Stimulated activated naive CD8-positive, alpha-beta T cell treated with anti-CD3 and anti-CD28 coated beads, Interleukin-15, amount 100 ng/mL, for 72 hours (primary cell): ENCODE measurements around the gene ERICH6B.

Experiments used
- ATAC-seq: fragments of 150-1000 bp; cut with Tn5 transposase; 2 replicates; pipeline ENCODE4 v1.10.0; 2021; ENCODE audit warnings: mild to moderate bottlenecking, moderate library complexity
- DNase-seq, 2 donors: peaks; one replicate each; pipeline ENCODE4 v3.0.0; 2021 to 2022
- H3K27ac Mint-ChIP-seq, 2 donors: one replicate each; pipeline ENCODE4 v1.8.0; 2022; ENCODE audit warnings: mild to moderate bottlenecking in 2 of 2, mixed read lengths in 2 of 2, moderate library complexity in 2 of 2
- H3K27me3 Mint-ChIP-seq: one replicate; pipeline ENCODE4 v1.8.0; 2022; ENCODE audit warnings: mixed read lengths
- H3K4me1 Mint-ChIP-seq: one replicate; pipeline ENCODE4 v1.8.0; 2022; ENCODE audit warnings: mild to moderate bottlenecking, mixed read lengths
- H3K4me3 Mint-ChIP-seq, 2 donors: one replicate each; pipeline ENCODE4 v1.8.0; 2022; ENCODE audit warnings: mild to moderate bottlenecking in 2 of 2, mixed read lengths in 2 of 2, moderate library complexity in 1 of 2
- H3K9me3 Mint-ChIP-seq, 2 donors: one replicate each; pipeline ENCODE4 v1.8.0; 2022; ENCODE audit warnings: mixed read lengths in 2 of 2

The ERICH6B gene

DNA sequence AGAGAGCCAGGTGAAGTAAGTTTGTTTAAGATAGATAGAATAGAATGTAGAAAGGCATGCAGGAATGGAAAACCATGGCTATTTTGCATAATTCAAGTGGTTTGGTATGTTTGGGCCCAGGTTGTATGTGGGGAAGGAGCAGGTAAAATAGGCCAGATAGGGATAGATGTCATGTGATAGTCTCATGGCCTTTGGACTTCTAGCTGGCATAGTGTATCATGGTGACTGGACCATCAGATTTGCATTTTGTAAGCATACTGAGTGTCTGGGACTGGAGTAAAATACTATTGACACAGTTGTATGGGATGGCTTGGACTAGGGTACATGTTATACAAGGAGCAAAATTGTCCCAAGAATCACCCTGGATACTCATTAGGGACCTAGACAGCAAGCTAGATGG lies 111.9 kb downstream of the ERICH6B start:
- Mint-ChIP-seq H3K27ac (no peak overlapping the region), H3K27me3 (no peaks in the 10 kb centered on the region), H3K9me3 (no peaks in the 10 kb centered on the region), H3K4me3 (no peak overlapping the region), H3K4me1 (peaks cover 16% of the 10 kb centered on the region)
- ATAC-seq (no peak), DNase-seq (no peak)

DNA sequence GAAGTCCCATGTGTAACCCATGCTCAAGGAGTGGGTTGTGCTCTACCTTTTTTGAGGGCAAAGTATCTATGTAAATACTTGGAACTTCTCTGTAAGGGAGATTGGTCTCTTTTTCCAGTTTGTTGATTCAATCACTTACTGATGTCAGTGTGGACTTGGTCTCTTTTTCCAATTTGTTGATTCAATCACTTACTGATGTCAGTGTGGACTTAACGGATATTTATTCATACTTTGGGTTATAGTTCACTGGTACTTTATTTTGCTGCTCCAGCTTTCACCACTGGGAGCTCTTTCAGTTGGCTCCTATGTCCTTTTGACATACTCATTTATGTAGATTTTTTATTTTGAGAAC lies 114.4 kb downstream of the ERICH6B start:
- Mint-ChIP-seq H3K27ac (peak overlapping the region; percentile 83 to 97), H3K4me3 (peak overlapping the region in 1 of 2 donors; percentile 6), H3K9me3 (no peaks in the 10 kb centered on the region), H3K4me1 (peaks cover 13% of the 10 kb centered on the region), H3K27me3 (no peaks in the 10 kb centered on the region)
- ATAC-seq (no peak), DNase-seq (no peak)

GRCh38 chr13:45500492-45501174 lies 114.9 kb downstream of the ERICH6B start:
- ATAC-seq: no peak

DNA sequence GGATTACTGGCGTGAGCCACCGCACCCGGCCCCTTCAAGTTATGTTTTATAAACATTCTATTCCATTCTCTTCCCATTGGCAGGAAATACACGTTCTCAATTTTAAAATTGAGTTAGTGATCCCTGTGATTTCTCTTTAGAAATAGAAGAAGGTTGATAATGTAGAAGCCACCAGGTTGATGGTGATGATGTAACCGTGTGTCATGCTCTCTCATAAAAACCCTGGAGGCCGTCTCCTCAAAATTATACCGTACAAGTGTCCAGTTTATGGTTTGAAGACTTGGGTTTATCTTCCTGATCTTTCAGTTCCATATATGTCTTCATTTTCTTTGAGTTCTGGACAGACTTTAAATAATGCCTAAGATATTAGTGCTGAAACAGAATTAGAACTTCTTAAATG lies 118.6 kb downstream of the ERICH6B start:
- no peaks in the 10 kb centered on the region for H3K27me3 Mint-ChIP-seq
- peak overlapping the region; percentile 44 to 76 for H3K27ac Mint-ChIP-seq
- H3K9me3 Mint-ChIP-seq: no peaks in the 10 kb centered on the region
- H3K4me1 Mint-ChIP-seq: peaks cover 13% of the 10 kb centered on the region
- no peak for DNase-seq
- ATAC-seq: no peak
- no peak overlapping the region for H3K4me3 Mint-ChIP-seq

More at GRCh38 chr13:45500492-45501174, 114.9 kb downstream of the ERICH6B start:
- peaks cover 13% of the 10 kb centered on the region for H3K4me1 Mint-ChIP-seq
- H3K27ac Mint-ChIP-seq: peak overlapping the region; percentile 83 to 97
- H3K9me3 Mint-ChIP-seq: no peaks in the 10 kb centered on the region
- H3K4me3 Mint-ChIP-seq: peak overlapping the region in 1 of 2 donors; percentile 6
- no peaks in the 10 kb centered on the region for H3K27me3 Mint-ChIP-seq
- no peak for DNase-seq

DNA sequence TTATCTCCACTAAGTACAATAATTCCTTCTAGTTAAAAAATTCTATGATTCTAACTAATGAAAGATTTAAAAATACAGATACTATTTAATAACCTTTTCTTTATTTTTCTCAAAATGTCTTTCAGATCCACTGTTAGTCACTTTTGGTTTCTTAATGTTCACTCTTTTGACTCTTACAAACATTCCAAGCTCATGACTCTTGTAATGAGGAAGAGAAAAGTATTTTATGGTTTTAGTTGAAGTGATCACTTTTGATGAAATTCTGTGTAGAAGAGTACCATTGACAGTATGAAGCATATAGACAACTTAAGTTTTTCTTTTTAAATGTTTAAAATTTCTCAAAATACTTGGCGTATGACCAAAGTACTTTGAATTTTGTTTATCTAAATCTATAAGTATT lies 123.0 kb downstream of the ERICH6B start:
- no peaks in the 10 kb centered on the region for H3K4me1 Mint-ChIP-seq
- H3K27me3 Mint-ChIP-seq: no peaks in the 10 kb centered on the region
- H3K27ac Mint-ChIP-seq: no peak overlapping the region
- ATAC-seq (no peak), DNase-seq (no peak)
- no peaks in the 10 kb centered on the region for H3K9me3 Mint-ChIP-seq
- no peak overlapping the region for H3K4me3 Mint-ChIP-seq
